ENCODE measurements around the gene GMEB2.
A peak's percentile ranks its signal among the peaks of the same experiment; 100 is the strongest.

GMEB2 gene

DNA sequence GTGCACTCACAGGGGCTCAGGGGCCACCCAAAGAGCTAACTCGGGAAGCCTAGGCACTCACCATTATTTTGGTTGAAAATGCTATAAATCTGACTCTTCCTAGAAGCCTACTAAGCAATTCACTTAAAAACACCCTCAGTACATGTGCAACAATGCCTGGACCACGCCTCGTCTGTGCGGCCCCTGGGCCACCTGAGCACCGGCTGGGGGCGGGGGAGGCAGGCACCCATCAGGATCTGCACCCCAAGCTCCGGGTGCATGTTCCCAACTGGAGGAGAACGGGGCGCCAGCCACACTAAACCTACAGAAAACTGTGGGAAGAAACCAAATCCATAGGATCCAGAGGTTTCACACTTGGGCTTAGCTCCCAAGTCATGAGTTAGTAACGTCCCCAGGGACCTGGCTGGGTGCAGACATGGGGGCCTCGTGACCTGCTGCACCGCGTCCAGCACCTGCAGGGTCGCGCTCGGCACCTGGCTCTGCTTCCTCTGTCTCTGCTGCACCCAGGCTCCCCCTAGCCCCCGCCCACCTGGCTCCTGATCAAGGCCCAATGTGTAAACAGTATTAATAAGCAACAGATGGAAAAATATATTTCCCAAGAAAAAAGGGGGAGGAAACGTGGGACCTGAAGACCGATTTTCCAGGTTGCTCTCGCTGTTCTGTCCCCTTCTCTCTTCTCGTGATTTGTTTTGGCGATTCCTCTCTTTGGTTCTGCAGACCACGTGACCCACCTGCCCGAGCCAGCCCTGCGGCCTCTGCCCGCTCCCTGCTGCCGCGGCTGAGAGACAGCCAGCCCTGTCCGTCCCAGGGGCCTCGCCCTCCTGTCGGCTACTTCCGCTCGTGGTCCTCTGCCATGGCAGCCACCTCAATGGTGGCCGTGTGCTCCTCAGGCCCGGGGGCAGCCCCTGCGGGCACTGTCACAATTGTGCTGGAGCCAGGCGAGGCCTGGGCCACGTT, 37.4 kb downstream of the GMEB2 start:
- no peak for DNase-seq (ENCODE audit: low read depth)

DNA sequence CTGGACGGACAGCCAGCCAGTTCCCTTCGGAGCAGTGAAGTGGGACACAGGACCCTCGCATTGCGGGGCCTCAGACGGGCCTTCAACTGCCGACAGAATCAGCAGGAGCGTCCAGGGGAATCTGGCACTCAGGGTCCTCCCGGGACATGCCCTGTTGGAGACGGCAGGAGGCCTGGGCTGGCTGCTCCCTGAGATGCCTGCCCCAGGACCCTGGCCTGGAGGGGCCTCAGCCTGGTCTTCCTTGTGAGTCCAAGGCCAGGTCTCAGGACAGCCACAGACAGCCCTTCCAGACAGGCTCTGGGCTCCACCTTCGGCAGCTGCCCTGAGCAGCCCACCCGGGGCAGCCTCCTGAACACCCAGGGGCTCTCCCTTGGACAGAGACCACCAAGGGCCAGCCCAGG, 38.3 kb downstream of the GMEB2 start:
- no peak for DNase-seq (ENCODE audit: low read depth)

DNA sequence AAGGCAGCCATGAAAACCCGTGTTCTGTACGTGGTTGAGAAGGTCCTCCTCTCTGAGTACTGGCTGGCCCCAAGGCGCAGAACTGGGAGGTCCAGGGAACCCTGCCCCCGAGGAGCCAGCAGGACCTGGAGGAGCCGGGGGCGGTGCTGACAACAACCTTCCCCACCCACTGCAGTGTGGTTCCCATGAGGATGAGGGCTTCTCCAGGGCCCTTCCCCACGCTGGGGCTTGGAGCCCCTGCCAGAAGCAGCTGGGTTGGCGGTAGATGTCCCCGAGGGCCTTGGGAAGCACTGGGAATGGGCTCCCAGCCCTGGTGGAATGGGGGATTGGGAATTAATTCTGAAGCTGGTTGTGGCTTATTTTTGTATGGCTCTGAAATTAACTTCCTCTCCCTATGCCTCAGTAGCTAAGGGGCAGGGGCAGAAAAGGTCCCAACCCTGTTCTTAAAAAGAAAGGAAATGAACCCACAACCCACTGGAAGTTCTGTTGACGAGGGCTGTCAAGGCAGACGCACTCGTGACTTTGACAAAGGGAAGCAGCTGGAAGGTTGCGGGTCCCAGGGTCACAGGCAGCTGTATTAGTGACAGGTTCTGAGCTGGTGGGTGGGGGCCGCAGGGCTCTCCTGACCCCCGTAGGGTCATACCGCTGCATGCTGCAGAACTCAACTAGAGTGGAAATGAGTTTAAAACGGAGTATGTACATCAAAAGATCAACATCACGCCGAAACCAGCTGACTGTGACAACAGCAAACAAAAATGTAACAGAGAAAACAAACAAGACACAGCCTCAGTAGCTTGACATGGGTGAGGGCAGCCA, 38.9 kb downstream of the GMEB2 start:
- no peak for DNase-seq (ENCODE audit: low read depth)

DNA sequence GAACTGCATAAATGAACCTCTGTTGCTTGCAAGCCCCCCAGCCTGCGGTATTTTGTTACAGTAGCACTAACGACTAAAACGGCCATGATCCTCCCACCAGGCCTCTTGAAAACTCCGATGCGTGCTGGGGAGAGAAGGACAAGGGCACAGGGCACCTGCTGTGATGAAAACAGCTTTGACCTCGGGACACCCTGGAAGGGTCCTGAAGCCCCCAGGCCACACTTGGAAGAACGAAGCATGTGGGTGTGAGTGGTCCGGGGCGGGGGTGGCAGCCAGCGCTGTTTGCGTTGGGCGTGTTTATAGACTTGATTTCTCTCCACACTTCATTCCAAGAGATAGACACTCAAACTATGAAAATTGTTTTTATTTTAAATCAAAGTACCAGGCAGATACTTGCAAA, 39.6 kb downstream of the GMEB2 start:
- DNase-seq (ENCODE audit: low read depth) = no peak

DNA sequence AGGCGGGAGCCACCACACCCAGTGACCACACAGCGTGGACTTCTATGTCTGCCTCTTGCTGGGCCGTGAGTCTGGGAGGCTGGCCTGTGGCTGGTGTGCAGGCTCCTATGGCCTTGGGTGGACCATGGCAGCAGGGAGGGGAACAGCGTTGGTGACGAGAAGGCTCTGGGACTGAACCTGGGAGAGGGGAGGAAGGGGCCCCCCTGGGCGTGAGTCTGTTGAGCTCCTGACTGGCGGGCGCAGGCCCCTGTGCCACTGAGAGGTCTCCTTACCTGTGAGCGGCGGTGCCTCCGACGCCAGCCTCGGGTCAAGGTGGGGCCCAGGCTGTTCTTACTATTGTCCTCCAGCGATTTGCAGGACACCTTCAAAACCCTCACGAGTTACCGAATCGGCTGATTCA, 40.1 kb downstream of the GMEB2 start:
- DNase-seq (ENCODE audit: low read depth) = no peak

DNA sequence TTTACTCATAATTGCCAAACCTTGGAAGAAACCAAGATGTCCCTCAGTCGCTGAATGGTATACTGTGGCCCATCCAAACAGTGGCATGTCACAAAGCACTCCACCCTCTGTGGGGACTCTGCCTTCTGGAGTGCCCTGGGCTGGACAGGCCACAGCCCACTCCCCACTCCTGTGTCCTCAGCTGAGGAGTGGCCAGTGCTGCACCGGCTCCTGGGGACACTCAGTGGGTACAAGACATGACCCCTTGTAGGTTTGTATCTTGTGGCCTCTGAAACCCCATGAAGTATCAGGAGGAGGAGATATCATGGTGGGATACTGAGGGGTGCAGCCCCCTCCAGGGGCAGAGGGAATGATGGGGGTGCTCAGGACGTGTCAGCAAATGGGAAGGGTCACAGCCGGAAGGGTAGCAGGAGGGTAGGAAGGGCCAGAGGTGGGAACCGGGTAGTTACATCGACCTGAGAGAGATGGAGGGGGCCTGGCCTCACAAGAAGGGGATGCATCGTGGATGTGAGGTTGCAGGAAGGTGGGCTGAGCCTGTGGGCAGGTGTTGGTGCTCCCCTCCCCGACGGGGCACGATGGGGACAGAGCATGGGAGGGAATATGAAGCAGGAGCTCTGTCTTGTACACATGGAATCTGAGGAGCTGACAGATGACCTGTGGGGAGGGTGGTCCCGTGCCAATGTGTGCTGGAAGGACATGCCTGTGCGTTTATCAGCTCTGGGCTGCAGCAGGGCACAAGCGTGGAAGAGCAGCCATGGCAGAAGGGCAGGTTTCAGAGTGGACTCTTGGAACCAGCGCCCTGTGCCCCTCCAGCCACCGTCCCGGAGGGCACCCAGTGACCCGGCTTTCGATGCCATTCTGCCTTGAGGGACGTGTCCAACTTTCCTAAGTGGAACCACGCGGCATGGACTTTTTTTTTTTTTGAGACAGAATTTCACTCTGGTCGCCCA, 41.0 kb downstream of the GMEB2 start:
- DNase-seq (ENCODE audit: low read depth) = no peak

DNA sequence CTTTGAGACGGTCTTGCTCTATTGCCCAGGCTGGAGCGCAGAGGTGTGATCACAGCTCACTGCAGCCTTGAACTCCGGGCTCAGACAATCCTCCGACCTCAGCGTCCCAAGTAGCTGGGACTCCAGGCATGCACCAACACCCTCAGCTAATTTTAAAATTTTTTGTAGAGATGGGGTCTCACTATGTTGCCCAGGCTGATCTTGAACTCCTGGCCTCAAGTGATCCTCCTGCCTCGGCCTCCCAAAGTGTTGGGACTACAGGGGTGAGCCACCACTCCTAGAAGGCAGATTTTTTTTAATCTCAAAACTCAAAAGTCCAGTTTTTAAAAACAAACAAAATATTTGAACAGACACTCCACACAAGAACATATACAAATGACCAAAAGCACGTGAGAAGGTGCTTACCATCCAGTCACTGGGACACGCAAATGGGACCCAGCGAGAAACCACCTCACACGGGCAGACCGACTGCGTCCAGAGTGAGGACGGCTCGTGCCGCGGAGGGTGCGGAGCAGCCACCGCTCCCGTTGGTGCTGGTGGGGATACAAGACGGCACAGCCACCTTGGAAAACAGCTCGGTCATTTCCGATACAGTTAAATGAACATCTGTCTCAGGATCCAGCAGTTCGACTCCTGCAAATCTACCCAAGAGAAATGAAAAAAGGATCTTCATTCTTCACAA, 44.4 kb downstream of the GMEB2 start:
- DNase-seq (ENCODE audit: low read depth) = no peak

DNA sequence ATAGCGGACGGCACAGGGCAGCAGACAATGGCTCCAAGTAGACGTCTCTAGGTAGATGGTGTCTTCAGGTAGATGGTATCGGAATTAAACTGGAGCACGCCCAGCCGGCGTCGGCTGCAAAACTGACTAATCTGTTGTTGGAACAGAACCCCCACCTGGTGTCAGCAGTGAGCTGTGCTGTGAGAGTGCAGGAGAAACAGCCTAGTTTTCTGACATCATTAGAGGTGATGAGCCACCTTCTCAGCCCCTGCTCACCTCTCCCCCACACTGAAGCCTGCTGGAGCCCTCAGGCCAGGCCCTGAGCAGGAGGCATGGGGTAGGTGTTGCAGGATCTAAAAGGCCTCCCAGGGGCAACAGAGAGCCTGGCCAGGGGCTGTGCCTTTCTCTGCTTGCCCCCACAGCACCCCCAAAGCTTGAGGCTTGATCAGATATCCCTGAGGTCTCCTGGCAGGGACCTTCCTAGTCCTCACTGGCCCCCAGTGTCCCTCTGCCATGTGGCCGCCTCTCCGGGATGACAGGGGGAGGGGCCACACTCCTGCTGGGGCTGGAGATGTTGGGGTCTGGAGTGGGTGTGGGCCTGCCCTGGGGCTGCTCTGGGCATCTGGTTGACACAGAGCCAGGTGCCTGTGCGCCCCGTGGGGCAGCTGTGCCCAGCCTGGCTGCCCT, 46.0 kb downstream of the GMEB2 start:
- no peak for DNase-seq (ENCODE audit: low read depth)

DNA sequence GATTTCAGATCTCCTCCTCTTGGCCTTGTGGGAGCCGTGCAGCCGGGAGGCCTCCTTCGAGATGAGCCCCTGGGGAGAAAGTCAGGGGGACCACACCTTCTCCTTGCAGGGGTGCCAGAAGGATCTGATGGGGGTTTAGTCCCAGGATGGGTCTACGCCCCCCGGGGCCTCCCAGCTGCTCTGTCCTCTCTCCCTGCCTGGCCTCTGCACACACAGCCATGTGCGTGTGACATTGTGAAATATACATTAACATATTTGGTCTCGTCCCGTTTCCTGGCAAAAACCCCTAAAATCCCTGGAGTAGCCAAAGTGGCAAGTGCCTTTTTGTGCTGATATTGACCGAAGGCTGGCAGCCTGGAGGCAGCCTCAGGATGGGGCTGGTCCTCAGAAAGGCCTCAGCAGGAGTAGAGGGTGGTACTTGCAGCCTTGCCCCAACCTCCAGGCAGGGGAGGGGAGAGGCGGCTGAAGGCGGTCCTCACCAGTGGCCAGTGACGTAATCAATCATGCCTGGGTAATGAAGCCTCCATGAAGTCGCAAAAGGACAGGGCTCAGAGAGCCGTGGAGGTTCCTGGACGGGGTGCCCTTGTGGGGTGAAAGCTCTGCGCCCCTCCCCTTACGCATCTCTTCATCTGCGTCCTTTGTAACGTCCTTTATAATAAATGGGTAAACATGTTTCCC, 47.7 kb downstream of the GMEB2 start:
- no peak for DNase-seq (ENCODE audit: low read depth)

DNA sequence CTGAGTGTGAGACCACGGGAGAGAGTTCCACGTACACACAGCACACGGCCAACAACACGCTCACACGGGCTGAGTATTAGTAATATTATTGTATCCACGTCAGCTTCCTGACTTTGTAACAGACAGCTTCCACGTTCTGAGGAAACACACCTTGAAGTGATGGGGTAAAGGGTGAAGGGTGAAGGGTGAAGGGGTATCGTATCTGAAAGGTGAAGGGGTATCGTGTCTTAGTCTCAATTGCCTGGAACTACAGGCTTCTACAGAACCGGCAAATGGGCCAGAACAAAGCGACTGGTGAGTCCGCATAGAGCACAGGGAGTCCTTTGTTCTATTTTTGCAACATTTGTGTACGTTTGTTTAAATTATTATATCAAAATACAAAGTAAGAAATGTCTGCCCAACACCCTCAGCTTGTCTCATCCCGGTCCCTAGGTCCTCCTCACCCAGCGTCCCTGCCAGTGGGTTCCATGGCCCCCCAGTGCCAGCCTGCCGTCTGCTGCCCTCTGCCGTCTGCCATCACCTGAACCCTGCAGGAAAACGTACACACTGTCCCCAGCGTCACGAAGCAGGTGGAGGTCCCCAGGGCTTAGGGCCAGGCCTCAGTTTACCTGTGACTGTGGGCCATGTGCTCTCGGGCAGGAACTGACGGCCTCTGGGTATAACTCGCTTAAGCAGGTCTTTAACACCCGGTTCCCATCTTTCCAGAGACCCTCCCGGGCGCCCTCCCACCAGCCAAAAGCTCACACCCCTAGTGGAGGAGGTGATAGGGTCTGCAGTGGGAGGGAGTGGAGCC, 48.5 kb downstream of the GMEB2 start:
- DNase-seq (ENCODE audit: low read depth) = no peak

DNA sequence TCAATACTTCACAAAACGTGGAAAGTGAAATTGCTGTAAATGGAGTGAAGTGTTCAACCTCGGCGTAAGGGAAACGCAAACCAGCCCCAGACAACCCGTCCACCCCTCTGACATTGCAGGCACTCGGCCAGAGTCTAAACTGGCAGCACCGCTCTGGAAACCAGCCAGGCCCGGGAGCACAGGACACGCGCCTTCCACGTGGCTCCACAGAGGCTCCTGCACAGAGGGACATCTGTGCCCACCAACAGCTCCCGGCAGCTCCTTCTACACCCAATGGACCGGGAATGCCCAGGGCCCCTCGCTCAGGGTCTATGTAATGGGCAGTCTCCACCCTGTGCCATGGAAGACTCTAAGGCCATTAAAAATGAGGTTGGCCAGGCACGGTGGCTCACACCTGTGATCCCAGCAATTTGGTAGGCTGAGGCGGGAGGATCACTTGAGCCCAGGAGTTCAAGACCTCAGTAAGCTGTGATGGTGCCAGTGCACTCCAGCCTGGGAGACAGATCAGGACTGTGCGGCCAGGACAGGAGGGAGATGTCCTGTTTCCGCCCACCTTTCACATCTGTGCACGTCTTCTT, 49.5 kb downstream of the GMEB2 start:
- DNase-seq (ENCODE audit: low read depth) = no peak

DNA sequence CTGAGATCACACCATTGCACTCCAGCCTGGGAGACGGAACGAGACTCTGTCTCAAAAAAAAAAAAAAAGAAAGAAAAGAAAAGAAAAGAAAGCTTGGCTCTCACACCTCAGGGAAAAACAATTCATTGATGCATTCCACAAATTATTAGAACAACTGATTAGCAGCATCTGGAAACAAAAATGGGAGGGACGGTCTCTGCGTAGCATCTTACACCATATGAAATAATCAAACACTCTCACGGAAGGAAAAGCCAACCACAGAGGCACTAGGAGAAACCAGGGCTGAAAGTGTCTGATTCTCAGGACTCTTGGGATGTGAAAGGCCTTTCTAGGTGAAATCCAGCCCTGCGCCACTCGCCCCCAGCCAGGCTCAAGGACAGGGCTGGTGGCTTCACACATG, 50.6 kb downstream of the GMEB2 start:
- DNase-seq (ENCODE audit: low read depth) = no peak

DNA sequence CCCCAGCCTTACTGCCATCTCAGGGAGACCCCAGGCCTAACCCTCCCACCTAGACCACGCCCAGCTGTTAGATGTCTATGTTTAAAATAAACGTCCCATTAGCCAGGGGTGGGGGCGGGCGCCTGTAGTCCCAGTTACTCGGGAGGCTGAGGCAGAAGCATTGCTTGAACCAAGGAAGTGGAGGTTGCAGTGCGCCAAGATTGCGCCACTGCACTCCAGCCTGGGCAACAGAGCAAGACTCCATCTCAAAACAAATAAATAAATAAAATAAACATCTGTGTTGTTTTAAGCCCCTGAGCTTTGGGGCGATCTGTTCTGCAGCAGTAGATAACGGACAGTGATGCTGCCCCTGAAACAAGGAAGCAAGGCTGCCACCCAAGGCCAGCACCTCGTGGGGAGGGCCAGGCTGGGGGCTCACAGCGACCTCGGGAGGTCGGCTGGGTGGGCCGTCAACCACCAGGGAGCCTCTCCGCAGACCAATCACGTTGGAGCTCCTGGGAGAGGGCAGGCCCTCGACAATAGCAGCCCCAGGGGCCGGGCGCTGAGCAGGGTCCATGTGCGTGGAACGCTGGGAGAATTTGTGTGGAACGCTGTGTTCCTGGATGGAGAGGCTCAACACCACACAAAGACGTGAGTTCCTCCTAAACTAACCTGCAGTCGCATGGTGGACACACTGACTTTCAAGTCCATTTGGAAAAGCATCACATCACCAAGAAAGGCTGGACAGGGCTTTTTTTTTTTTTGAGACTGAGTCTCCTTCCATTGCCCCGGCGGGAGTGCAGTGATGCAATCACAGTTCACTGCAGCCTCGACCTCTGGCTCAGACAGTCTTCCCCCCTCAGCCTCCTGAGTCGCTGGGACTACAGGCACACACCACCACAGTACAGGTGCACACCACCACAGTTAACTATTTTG, 51.8 kb downstream of the GMEB2 start:
- peak; percentile 55 for DNase-seq (ENCODE audit: low read depth)

DNA sequence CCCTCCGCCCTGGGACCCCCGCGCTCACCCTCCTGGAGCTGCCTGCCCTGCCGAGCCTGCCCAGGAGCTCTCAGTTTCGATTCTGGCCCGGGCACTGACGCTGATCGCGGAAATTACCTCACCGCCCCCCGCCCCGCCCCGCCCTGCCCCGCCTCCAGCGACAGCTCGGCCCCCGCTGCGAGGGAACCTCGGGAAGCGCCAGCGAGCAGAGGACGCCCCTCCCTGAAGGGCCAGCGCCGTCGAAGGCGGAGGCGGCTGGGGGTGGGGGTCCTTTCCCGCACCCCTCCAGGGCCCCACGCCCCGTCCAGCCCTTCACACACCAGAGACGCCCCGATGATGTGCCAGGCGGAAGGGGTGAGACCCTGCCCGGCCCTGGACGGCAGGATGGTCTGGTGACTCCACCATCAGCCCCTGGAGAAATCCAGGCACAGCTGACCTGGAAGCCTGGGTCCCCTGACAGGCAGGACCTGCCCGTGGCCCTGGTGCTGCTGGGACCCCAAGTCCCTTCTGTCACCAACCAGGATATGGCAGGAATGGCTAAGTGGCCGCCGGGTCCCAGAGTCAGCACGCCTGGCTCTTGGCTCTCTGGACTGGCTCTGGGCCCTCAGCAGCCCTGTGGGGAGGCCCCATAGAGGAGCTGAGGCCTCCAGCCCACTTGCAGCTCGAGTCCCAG, 52.6 kb downstream of the GMEB2 start, which contains the start of gene HELZ2:
HELZ2 (minus strand) TSS at position 84 of the 673 bp plus-strand sequence. CDS start 1,854 bp downstream, outside the sequence.
- peak; percentile 52 for DNase-seq (ENCODE audit: low read depth)

DNA sequence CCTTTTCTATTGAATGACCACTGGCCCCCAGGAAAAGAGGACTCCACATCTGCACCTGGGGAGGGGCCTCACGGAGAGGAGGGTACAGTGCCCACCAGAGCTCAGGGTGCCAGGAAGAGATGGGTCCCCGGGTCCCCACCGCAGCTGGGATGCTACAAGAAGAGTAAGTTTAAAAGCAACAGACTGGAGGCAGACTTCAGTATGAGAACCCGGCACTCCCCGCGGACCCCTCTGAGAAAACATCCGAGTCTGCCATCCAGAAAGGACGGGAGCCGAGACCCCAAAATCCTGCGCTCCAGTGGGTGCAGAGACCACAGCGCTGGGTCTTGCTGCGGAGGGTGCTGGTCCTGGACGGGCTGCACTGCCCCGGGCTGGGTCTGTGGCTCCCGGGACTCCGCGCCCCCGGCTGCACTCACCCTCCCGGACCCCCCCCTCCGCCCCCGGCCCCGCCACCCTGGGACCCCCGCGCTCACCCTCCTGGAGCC, 53.2 kb downstream of the GMEB2 start:
- DNase-seq (ENCODE audit: low read depth) = no peak

DNA sequence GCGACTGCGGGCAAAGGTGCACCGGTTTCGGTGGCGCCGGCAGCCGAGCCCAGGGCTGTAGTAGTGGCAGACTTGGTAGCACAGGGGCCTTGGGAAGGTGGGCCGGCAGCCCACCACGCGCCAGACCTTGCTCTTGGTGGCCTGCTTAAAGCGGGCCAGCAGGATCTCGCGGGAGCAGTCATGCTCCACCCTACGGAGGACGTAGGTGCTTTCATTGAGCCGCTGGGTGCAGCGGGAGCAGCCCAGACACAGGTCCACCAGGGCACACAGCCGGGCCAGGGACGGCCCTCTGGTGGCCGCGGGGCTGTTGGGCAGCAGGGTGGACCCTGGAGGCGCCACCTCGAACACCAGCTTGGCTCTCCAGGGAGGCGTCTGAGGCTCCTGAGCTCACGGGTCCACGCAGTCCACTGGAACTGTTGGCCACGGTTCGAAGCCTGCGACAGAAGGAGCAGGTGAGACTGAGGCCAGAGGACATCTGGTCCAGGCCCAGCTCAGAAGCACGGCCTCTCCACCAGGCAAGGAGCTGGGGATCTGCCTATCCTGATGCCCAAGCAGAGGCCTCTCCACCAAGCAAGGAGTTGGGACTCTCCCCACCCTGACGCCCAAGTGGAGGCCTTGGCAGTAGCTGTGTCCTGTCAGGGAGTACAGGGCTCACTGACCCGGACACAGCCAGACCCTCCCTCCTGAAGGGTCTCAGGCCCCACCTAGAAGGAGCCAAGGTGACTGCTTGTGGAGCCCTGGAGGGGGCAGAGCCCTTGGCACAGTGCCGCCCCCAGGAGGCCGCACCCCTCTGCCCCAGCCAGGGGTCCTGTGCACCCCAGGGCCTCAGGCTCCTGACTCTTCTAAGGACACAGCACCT, 53.9 kb downstream of the GMEB2 start:
- no peak for DNase-seq (ENCODE audit: low read depth)

All from fibroblast of gingiva (primary cell).